ENCODE measurements around the gene WBP2NL.

WBP2NL gene

GRCh38 chr22:41978732-41979131 is 19.9 kb upstream of the WBP2NL start:
- Histone ChIP-seq H3K4me2 (ENCODE audit: low read depth, low read length) (no peak overlapping the region), H3K9me2 (replicated peaks; ENCODE audit: insufficient read depth, low read length) (no peaks in the 10 kb centered on the region), H3K4me1 (ENCODE audit: low read length) (0 out of 2 replicates have a peak, but pooled peaks cover 2% of the 10 kb centered on the region)

GRCh38 chr22:41979423-41980250 is 19.0 kb upstream of the WBP2NL start:
- TF ChIP-seq CTCF (IDR thresholded peaks at IDR 0.05; ENCODE audit: low read length) (no peak), EZH2phosphoT487 (IDR thresholded peaks at IDR 0.05; ENCODE audit: low read length) (no peak)
- Histone ChIP-seq H3K36me3 (replicated peaks; ENCODE audit: insufficient read depth, low read length) (no peaks in the 10 kb centered on the region), H3K4me1 (ENCODE audit: low read length) (0 out of 2 replicates have a peak, but pooled peaks cover 2% of the 10 kb centered on the region), H3K9ac (ENCODE audit: low read length) (no peak overlapping the region), H3K4me2 (ENCODE audit: low read depth, low read length) (no peak overlapping the region), H4K20me1 (ENCODE audit: insufficient read depth, low read length) (no peaks in the 10 kb centered on the region), H3K9me3 (replicated peaks; ENCODE audit: insufficient read depth, low read length) (no peaks in the 10 kb centered on the region), H3K27me3 (replicated peaks; ENCODE audit: insufficient read depth, low read length) (peaks cover 24% of the 10 kb centered on the region), H3K79me2 (ENCODE audit: low read length) (no peaks in the 10 kb centered on the region), H3K4me3 (ENCODE audit: low read length) (no peak overlapping the region), H3F3A (ENCODE audit: insufficient read depth, low read length) (0 out of 2 replicates have a peak, but pooled peaks cover 5% of the 10 kb centered on the region), H3K9me2 (replicated peaks; ENCODE audit: insufficient read depth, low read length) (no peaks in the 10 kb centered on the region), H2AFZ (ENCODE audit: low read length) (no peak overlapping the region), H3K27ac (ENCODE audit: low read length) (no peak overlapping the region)
- DNase-seq: no peak

More at GRCh38 chr22:41978732-41979131, 19.9 kb upstream of the WBP2NL start:
- DNase-seq: no peak
- Histone ChIP-seq H3K9ac (ENCODE audit: low read length) (no peak overlapping the region), H3K9me3 (replicated peaks; ENCODE audit: insufficient read depth, low read length) (no peaks in the 10 kb centered on the region), H3K79me2 (ENCODE audit: low read length) (no peaks in the 10 kb centered on the region), H3K4me3 (ENCODE audit: low read length) (no peak overlapping the region), H3K27me3 (replicated peaks; ENCODE audit: insufficient read depth, low read length) (peaks cover 24% of the 10 kb centered on the region), H3F3A (ENCODE audit: insufficient read depth, low read length) (0 out of 2 replicates have a peak, but pooled peaks cover 5% of the 10 kb centered on the region), H3K27ac (ENCODE audit: low read length) (no peak overlapping the region), H3K36me3 (replicated peaks; ENCODE audit: insufficient read depth, low read length) (no peaks in the 10 kb centered on the region), H2AFZ (ENCODE audit: low read length) (no peak overlapping the region), H4K20me1 (ENCODE audit: insufficient read depth, low read length) (no peaks in the 10 kb centered on the region)
- TF ChIP-seq CTCF (IDR thresholded peaks at IDR 0.05; ENCODE audit: low read length) (no peak), EZH2 (optimal IDR thresholded peaks at IDR 0.05; ENCODE audit: low read depth, low read length) (no peak), EZH2phosphoT487 (IDR thresholded peaks at IDR 0.05; ENCODE audit: low read length) (no peak)

DNA sequence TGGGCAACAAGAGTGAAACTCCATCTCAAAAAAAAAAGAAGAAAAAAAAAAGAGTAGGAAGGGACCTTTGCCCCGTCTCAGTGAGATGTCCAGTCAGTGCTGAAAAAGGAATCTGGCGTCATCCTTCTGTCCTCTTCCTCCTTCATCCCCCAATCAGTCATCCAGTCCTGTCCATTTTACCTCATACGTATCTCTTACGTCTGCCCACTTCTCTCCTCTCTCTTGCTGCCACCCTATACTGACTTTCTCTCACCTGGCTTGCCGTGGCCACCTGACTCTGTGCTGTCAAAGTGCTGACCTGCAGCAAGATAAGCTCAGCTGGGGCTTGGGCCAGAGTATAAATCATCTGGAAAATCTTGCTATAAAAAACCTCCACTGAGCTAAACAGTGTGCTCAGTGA is 15.7 kb upstream of the WBP2NL start:
- Histone ChIP-seq H3K4me2 (ENCODE audit: low read depth, low read length) (no peak overlapping the region), H4K20me1 (ENCODE audit: insufficient read depth, low read length) (no peaks in the 10 kb centered on the region), H3K27me3 (replicated peaks; ENCODE audit: insufficient read depth, low read length) (no peaks in the 10 kb centered on the region), H3K4me1 (ENCODE audit: low read length) (no peaks in the 10 kb centered on the region), H2AFZ (ENCODE audit: low read length) (no peak overlapping the region), H3K9ac (ENCODE audit: low read length) (no peak overlapping the region), H3F3A (ENCODE audit: insufficient read depth, low read length) (no peaks in the 10 kb centered on the region), H3K79me2 (ENCODE audit: low read length) (no peaks in the 10 kb centered on the region), H3K4me3 (ENCODE audit: low read length) (no peak overlapping the region), H3K9me2 (replicated peaks; ENCODE audit: insufficient read depth, low read length) (no peaks in the 10 kb centered on the region), H3K9me3 (replicated peaks; ENCODE audit: insufficient read depth, low read length) (no peaks in the 10 kb centered on the region), H3K36me3 (replicated peaks; ENCODE audit: insufficient read depth, low read length) (no peaks in the 10 kb centered on the region), H3K27ac (ENCODE audit: low read length) (no peak overlapping the region)
- TF ChIP-seq EZH2phosphoT487 (IDR thresholded peaks at IDR 0.05; ENCODE audit: low read length): no peak
- TF ChIP-seq CTCF (IDR thresholded peaks at IDR 0.05; ENCODE audit: low read length): no peak
- no peak for TF ChIP-seq EZH2 (optimal IDR thresholded peaks at IDR 0.05; ENCODE audit: low read depth, low read length)
- no peak for DNase-seq
